ENCODE measurements around the gene TMEM131. TPM values are rescaled to one million over a fixed set of nuclear protein-coding genes. Genes with fewer than 3 reads are reported as not detected.
A peak's percentile ranks its signal among the peaks of the same experiment; 100 is the strongest.

TMEM131 gene
- total and polyA plus RNA-seq, 10 of the 15 experiments (the other 5 are each of a cell fraction or from before 2014, with no cell fraction given) = 6.0 to 48.2 (median 23.2) TPM

- no peak for TF ChIP-seq JUND (IDR thresholded peaks at IDR 0.05; ENCODE audit: low read depth, low read length)
- TF ChIP-seq, protein P1, sequence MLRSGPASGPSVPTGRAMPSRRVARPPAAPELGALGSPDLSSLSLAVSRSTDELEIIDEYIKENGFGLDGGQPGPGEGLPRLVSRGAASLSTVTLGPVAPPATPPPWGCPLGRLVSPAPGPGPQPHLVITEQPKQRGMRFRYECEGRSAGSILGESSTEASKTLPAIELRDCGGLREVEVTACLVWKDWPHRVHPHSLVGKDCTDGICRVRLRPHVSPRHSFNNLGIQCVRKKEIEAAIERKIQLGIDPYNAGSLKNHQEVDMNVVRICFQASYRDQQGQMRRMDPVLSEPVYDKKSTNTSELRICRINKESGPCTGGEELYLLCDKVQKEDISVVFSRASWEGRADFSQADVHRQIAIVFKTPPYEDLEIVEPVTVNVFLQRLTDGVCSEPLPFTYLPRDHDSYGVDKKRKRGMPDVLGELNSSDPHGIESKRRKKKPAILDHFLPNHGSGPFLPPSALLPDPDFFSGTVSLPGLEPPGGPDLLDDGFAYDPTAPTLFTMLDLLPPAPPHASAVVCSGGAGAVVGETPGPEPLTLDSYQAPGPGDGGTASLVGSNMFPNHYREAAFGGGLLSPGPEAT (IDR thresholded peaks at IDR 0.05; ENCODE audit: low read depth) = no peak
- TF ChIP-seq USF1 (IDR thresholded peaks at IDR 0.05; ENCODE audit: borderline replicate concordance, extremely low read length, insufficient read depth, low read depth, low read length) = no peak
- peak; percentile 85; the same call in 1 of the 2 replicates for TF ChIP-seq SMARCA5 (IDR thresholded peaks at IDR 0.05)
- no peak for TF ChIP-seq HCFC1 (IDR thresholded peaks at IDR 0.05; ENCODE audit: low read length)
- no peak for TF ChIP-seq POLR2AphosphoS5 (IDR thresholded peaks at IDR 0.05; ENCODE audit: low read length)
- peak; percentile 57 for TF ChIP-seq IKZF1 (conservative IDR thresholded peaks at IDR 0.05)
- peak; percentile 27; the same call in 1 of the 2 replicates for TF ChIP-seq JUNB (IDR thresholded peaks at IDR 0.05)
- TF ChIP-seq CEBPB (IDR thresholded peaks at IDR 0.05; ENCODE audit: borderline replicate concordance in 1 of 2, low read depth in 2 of 2, low read length in 2 of 2) = no peak
- TF ChIP-seq BACH1 (IDR thresholded peaks at IDR 0.05; ENCODE audit: borderline replicate concordance) = peak; percentile 99
- peak in 1 of 2 experiments; percentile 9; a peak in 1 of 4 replicates for TF ChIP-seq BHLHE40 (IDR thresholded peaks at IDR 0.05; ENCODE audit: borderline replicate concordance in 1 of 2, low read depth in 2 of 2, low read length in 1 of 2)
- TF ChIP-seq, protein P2, sequence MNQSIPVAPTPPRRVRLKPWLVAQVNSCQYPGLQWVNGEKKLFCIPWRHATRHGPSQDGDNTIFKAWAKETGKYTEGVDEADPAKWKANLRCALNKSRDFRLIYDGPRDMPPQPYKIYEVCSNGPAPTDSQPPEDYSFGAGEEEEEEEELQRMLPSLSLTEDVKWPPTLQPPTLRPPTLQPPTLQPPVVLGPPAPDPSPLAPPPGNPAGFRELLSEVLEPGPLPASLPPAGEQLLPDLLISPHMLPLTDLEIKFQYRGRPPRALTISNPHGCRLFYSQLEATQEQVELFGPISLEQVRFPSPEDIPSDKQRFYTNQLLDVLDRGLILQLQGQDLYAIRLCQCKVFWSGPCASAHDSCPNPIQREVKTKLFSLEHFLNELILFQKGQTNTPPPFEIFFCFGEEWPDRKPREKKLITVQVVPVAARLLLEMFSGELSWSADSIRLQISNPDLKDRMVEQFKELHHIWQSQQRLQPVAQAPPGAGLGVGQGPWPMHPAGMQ (IDR thresholded peaks at IDR 0.05; ENCODE audit: borderline replicate concordance) = no peak
- TF ChIP-seq RBBP5 (conservative IDR thresholded peaks at IDR 0.05) = no peak
- TF ChIP-seq SKIL (IDR thresholded peaks at IDR 0.05; ENCODE audit: low read depth, poor library complexity, severe bottlenecking) = peak; percentile 61
- no peak for TF ChIP-seq IRF3 (IDR thresholded peaks at IDR 0.05)
- no peak for TF ChIP-seq SUZ12 (IDR thresholded peaks at IDR 0.05; ENCODE audit: unreplicated experiment)
- TF ChIP-seq REST (IDR thresholded peaks at IDR 0.05; ENCODE audit: low read depth, low read length) = no peak
- peak in 1 of 2 experiments; percentile 41; a peak in 1 of 4 replicates for TF ChIP-seq EP300 (IDR thresholded peaks at IDR 0.05; ENCODE audit: borderline replicate concordance in 1 of 2, control insufficient read depth in 1 of 2, low read depth in 2 of 2, low read length in 2 of 2)
Measured at GRCh38 chr2:97870396-97870843, 125.3 kb downstream of the TMEM131 start (continued).

Measured in GM12878 (cell line).